ENCODE measurements around the gene RSPO4.

The RSPO4 gene

DNA sequence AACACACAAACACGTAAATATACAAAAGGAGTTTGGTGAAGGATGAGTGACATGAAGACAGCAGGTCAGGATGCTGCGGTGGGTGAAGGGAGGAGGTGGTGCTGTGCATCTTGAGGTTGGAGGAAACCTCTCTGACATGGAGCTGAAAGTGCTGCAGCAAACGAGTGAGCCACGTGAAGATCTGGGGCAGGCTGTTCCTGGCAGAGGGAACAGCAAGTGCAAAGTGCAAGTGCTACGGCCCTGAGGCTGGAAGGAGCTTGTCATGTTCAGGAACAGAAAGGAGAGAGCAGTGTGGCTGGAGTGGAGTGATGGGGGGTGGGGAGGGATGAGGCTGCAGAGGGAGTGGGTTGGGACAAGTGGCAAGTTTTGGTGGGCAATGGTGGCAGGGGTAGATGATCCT lies 61.2 kb downstream of the RSPO4 start:
- DNase-seq, result no peak

DNA sequence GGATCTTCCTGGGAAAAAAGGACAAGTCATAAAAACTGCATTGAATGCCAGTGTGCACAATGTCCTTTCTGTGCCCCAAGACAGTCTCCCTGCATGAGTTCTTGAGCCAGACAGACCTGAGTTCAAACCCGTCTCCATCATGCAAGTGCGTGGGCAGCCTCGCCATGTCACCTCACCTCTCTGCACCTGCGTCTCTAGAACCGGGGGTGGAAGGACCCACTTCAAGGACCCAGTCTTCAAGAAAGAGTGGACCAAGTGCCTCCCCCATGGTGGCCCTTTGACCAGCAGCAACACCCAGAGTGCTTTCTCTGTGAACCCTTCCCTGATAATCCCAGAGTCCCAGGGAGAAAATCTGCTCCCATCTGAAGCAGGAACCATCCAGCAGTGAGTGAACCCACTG lies 62.5 kb downstream of the RSPO4 start:
- no peak for DNase-seq

DNA sequence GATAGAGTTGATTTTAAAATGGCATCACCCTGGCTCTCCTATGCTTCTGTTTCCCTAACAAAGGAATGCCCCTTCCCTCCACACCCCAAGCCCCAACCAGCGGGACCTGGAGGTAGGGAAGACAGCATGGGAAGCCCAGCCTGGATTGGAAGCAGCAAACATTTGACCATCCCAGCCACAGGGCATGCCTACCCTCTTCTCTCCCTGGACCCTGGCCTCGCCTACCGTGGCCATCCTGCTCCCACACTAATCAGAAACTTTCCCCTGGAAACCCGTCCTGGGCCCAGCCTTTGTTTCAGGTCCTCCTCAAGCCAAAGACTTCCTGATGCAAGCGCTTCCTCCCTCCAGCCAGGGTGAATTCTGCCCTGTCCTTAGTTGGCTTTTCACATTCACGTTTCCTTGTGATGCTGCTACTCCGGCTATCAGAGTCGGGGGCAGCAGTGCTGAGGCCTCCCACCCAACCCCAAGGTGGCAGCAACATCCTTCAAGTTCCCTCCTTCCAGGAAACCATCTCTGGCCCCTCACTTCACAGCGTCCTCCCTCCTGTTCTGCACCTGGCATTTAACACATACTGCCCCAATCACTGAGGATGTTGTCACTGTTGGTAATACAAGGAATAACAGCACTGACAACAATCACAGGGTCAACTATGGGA lies 67.8 kb downstream of the RSPO4 start:
- no peak for DNase-seq

DNA sequence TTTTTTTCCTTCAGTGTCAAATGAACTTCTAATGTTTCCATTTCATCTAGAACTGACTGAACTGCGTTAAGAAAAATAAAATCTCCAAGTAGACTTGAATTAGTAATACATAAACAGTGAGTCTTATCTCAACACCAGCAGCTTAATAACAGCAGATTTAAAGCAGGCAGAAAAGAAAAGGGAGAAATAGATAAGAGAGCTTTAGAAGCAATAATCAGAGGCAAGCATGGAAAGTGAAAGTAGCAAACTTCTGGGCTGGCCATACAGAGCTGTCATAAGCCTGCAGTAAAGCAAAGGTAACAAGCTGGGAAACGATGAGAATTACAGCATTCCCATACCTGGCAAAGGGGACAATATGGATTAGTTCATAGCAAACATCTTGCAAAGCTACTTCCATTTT lies 69.1 kb downstream of the RSPO4 start:
- no peak for DNase-seq

DNA sequence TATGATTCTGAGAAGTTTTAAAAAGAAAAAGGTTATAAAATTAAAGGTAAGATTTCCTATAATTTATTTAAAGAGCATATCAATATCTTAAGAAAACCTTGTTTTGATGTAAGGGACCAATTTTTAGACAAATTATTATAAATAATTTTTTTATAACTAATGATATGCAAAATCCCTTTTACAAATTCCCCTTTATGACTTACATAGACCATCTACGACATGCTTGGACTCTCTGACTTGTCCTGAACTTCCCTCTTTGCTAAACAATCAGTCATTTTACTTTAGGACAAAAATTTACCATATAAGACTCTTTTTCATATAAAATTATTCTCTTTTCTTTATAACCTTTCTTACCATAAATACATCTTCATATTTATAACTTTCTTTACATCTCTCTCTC lies 70.7 kb downstream of the RSPO4 start:
- DNase-seq, result no peak

DNA sequence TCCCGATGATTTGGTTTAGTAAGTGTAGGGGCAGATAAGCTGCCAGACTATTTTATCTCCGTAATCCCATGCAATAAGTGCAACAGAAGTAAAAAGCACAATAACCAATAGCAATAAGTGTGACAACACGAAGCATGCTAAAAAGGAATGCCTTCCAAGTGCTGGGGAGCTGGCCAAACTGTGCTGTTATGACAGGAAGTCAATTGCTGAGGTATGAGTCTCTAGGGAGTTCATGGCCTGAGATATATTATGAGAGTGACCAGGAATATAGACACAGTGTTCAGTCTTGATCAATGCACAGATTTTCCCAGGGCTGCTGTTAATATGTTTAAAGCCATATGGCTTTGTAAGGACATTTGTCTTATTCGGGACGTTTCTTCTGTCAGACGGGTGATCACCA lies 75.4 kb downstream of the RSPO4 start:
- no peak for DNase-seq

DNA sequence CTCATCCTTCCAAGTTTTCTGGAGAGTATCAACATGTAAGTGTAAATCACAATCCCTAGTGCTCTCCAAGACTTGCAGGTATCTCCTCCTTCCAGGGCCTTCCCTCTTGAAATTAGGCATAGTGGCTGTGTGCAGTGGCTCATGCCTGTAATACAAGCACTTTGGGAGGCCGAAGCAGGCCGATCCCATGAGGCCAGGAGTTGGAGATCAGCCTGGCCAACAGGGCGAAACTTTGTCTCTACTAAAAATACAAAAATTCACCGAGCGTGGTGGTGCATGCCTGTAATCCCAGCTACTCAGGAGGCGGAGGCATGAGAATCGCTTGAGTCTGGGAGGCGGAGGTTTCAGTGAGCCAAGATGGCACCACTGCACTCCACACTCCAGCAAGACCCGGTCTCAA lies 76.6 kb downstream of the RSPO4 start:
- no peak for DNase-seq

DNA sequence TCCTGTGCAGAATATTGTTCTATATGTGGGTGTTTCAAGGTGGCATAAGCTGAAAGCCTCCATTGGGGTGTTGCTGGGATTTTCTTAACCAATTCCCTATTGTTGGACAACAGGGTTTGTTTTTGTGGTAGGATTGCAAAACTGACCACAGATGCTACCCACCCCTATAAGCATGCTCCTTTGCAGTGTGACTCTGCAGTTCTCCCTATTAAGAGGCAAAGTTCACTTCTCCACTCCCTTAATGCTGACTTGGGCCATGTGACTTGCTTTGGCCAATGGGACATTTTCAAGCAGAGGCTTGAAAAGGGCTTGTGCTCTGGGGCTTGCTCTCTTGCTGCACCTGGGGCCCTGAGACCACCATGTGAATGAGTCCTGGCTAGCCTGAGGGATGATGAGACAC lies 77.5 kb downstream of the RSPO4 start:
- DNase-seq, result no peak

DNA sequence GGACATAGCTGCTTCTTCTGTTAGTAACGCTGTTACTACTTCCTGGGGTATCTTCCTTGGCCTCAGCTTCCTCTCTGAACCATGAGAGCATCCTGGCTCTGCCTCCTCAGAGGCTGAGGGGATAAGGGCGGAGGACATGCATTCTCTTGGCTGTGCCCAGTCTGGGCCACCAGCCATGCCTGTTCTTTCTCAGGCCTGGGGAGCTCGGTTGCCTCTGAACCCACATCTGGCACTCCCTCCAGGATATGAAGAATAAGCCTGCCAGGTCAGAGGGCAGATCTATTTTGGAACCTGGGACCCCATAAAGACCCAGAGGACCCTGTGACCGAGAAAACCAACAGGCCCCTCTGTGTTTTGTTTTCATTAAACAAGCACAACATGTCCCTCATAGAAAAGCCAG lies 79.3 kb downstream of the RSPO4 start:
- DNase-seq, result no peak

DNA sequence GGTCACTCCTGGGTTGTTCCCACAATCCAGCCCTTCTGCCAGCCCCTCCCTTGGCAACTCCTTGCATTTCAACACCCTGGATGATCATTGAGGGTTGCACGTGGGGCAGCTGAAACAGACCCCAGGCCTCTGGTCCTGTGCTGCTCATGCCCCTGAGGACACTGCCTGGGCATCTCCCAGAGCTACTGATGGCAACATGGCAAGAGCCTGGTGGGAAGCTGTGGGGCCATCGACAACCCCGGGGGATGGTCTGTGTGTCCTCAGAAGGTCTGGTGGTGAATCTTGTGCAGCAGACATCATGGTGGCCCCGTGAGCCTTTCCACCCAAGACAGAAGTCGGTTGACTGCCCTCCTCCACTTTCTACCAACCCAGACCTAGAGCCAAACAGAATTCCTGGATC lies 81.0 kb downstream of the RSPO4 start:
- no peak for DNase-seq

DNA sequence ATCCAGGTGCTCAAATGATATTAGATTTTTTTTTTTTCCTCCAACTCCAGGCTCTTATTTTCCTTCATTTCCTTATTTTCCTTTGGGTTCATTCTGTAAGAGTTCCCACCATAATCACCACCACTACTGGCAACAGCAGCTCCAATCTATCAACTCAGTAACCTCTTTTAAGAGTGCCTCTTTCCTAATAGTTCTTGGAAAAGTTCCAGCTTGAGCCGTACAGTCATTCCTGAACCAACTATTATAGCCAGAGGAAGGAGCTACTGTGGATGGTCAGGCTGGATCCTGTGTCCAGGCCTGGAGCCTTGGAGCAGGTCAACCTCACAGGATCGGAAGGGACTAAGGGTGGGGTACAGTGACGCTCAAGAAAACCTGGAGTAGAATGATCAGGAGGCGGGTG lies 81.8 kb downstream of the RSPO4 start:
- DNase-seq, result no peak

DNA sequence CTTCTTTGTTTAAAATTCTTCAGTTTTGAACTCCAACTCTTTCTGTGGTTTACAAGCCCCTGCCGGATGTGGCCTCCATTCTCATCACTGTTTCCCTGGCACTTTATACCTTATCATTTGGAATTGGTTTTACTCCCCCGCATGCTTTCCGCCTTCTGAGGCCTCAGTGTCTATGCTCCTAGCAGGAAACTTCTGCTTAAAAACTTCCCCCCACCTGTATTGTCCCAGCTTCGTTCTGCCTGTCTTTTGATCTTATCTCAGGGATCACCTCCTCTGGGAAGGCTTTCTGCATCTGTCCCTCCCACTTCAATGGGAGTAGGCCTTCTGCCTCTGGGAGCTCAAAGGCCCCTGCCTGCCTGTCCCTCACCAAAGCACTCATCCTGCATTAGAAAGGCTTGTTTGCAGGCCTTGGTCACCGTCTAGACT lies 82.6 kb downstream of the RSPO4 start:
- no peak for DNase-seq

DNA sequence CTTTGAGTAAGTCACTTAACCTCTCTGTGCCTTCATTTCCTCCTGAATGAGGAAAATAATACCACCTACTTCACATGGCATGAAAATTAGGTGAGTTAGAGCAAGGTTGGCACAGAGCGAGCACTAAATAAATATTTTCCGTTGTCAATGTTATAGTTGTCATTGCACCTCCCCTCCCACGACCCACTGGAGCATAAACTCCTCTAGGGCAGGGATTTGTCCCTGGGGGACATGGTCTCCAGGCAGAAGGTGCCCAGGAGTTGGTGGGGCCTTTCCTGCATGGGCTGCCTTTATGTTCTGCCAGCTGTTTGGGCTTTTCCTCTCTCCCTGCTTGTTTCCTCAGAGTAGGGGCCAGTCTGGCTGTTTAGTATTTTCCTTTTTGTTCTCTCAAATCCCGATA lies 84.7 kb downstream of the RSPO4 start:
- no peak for DNase-seq

DNA sequence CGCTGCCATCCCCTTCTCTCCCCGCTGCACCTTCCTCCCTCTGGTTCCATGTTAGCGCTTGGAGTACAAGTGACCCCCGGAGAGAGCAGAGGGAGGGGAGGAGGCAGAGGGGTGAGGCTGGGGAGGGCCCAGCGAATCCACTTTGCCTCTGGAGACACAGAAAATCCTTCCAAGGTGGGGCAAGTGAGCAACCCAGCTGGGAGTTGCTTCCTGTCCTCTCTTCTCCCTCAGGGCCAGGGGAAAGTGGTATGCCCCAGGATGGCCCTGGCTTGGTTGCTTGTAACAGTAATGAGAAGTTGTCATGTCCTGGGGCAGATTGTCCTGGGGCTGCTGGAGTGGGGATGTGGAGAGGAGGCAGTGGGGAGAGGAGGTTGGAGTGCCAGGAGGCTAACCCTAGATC lies 85.3 kb downstream of the RSPO4 start:
- no peak for DNase-seq

DNA sequence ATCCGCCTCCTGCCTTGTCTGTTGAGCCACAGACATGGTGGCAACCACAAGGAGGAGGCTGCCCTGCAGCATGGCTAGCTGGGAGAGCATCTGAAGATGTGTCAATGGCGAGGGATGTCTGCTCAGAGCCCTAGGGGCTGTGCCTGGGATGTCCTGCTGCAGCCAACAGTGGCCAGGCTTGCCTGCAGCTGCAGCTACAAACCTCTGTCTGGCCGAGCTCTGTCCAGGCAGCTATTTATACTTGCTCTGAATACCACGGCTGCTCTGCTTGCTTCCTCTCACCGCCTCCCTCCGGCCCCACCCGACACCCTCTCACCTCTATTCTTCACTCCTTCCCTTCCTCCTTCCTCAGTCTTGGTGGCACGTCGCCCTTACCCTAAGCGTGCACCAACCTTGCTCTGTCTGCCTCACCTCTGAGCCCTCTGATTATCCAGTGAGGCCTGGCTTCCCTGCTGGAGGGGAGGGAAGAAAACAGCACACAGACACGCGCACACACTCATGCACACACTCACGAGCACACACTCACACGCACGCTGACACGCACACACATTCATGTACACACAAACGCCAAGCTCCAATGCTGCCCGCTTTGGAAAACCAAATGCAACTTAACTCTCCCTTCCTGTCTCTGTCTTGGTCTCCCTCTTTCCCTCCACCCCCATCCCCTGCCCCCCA lies 85.8 kb downstream of the RSPO4 start, which contains the start of gene ANGPT4:
Gene ANGPT4, minus strand, starts transcription at position 210 of the 675 bp plus-strand sequence. Its CDS starts 120 bp downstream, at position 90.
- no peak for DNase-seq

DNA sequence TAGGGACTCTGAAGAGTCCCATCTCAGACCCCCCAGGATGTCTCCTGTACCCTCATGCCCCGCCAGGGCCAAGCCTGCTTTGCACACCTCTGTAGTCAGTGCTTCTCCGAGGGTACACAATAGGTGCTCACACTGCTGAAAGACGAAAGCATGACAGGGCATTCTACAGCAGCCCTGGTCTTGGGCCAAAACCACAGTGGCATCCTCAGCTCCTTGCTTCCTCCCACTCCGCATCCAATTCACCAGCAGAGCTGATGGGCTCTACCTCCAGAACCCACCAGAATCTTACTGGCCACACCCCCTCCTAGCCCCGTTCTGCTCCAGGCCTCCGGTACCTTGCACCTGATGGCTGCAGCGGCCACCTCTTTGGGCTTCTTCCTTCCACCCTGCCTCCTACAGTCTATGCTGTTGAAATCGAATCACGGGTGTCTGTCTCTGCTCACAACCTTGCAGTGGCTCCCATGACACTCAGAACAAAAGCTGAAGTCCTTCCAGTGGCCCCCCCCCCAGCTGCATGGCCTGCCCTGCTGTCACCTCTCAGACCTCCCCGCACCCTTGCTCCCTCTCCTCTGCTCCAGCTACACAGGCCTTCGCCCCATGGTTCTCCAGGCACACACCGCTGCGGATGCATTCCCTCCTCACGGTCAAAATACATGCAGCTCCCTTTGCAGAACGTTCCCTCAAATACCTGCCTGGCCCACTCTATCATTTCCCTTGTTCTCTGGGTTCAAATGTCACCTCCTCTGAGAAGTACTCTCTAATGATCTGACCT lies 87.2 kb downstream of the RSPO4 start:
- DNase-seq, result no peak

DNA sequence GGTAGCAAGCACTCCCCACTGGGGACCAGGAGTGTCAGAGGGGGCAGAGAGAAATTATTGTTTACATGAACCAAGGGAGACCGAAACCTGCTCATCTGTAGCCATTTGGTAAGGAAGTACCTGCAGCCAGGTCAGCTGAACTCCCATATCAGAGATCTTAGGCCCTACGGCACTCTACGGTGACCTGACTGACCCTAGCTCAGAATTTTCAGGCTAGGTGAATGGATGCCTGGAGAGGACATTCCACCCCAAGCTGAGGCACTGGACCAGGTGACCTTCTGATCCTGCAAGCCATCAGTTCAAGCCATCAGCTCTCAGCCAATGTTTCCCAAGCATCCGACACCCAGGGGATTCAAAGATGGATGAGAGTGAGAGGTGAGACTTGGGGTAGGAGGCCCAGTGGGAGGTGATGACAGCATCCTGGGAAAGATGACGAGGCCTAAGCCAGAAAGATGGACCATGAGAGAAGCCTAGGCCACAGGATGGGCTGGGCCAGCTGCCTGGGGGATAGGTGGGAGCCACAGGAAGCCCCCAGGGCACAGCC lies 88.7 kb downstream of the RSPO4 start:
- DNase-seq, result no peak

DNA sequence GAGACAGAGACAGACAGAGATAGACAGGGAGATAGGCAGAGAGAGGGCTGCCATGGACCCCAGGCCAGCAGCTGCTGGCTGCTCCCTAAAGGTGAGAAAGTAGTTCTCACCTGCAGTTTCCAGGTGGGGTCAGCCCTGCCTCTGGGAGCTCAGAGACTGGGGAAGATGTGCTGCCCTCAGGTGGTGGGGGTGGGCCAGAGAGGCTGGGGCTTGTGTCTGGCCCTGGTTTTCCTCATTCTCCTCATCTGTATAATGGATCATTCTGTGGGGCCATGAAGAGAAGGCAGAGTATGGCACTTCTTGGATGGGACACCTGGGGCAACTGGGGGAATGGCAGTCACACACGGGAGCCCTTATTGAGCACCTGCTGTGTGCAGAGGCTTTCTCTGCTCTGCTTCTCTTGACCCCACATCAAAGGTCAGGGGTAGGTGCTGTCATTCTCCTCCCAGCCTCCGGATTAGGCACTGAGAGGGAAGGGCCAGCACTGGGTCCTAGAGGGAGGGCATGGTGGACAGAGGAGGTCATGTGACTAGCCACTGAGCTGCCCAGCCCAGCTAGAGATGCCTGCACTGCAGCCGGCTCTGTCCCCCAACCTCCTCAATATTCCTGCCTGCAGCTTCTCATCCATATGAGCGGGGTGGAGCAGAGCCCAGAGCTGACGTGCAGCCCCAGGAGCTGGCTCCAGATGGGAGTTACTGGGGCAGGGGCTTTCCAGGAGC lies 90.1 kb downstream of the RSPO4 start:
- DNase-seq, result no peak

DNA sequence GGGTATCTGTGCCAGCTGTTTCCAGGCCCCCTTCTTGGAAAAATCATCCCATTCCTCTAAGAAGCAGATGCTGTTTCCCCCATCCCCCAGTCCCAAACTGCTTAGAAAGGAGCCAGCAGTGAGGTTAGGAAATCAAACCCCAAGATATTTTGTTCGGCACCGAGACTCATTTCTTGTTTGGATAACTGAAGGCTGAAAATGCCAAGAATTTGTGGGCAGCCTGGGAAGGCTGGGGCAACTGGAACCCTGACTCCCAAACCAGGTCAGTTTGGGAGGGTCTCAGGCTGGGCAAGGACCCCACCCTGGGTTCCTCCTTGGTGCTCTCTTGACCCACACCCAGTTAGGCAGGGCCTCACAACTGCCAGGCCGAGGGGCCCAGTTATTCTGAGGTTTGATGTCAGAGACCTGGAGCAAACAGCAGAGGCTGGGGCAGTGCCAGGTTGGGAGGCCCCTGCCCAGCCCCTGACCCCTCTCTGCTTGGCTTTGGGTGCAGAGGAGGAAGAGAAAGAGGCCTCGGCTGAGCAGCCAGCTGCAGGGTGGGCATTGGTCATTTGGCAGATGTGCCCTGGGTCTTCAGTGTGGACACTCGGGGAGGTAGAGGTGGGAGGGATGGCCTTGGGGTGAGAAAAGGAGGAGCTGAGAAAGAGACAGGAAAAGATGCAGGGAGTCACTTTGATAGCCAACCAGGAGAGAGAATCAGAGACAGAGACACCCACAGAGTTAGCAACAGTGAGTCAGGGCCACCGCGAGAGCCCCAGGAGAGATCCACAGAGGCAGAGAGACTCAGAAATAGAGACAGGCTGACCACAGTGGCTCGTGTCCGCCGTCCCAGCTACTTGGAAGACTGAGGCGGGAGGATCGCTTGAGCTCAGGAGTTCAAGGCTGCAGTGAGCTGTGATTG lies 91.0 kb downstream of the RSPO4 start:
- DNase-seq, result no peak

DNA sequence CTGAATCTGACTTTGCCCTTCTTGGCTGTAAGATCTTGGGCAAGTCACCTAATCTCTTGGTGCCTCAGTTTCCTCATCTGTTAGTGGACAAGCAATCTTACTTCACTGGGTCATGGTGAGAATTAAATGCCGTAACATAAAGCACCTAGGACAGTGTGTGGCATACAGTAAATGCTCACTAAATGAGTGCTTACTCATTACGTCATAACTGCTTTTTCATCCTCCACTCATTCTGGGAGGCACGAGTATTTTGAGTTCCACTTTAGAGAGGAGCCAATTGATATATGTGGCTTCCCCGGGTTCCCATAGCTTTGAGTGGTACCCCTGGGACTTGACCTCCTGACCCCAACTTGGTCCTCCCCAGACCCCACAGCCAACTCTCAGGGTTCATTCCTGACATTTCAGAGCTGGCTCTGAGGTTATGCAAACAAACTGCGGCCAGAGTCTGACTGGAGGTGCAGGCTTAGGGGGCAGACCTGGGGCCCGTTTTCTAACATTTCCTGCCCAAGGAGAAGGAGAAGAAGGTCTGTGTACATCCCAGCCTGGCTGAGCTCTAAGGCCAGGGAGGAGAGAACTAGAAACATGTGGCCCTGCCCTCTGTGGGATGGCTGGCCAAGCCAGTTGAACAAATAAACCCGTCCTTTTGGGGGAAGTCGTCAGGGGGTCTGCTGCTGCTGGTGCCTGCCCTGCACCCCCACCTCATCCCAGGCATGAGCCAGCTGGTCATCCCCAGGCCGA lies 91.8 kb downstream of the RSPO4 start:
- DNase-seq, result no peak

DNA sequence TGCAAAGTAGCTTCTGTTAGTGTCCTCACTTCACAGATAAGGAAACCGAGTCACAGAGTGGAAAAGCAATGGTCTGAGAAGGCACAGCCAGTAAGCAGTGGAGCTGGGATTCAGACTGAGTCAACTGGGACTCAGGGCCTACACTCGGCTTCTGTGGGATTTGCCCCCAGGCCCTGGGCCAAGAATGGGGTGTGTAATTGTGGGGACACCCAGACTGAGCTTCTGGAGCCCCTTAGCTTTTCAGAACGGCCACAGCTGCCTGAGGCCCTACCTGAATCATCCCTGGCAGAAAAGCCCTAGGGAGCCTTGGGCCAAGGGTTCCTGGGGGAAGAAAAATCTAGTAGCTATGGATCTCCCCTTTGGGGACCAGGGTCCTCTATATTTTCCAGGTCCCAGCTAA lies 92.5 kb downstream of the RSPO4 start:
- DNase-seq, result no peak
